CD4-positive, alpha-beta T cell treated with Interleukin-17A for 4 hours (primary cell): Measurements from ENCODE around the gene RNPEP.
"Not testable (repeated sequence)": the region's sequence is repeated elsewhere in the genome, so short reads cannot be mapped to it uniquely, and the experiment has no call there.

Experiments used
- DNase-seq: peaks from one replicate; pipeline ENCODE4 v3.0.0-alpha.2; 2020; ENCODE audit warnings: mixed read lengths

Gene RNPEP

DNA sequence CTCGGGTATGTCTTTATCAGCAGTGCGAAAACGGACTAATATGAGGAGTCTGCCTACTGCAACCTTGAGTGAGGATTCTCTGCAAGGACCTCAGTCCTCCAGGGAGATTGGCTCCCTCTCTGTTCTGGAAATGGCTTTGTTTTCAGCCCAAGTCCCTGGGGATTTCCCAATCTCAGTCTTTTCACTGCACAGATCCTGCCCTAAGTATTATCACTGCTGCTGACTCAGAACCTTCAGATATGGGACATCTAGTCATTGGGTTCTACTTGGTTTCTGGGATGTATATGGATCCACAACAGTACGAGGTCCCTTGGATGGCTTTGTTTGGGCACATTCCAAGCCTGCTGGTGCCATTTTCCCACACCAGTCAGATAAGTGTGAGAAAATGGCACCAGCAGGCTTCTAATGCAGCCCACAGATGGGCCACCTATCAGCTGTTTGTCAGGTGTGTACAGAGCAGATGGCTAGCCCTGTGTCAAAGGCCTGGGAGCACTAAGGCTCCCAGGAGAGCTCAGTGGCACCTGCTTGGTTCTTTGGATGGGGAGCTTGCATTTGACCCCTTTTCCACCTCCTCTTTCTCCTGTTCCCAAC lies 55.4 kb downstream of the RNPEP start:
- DNase-seq = no peak

GRCh38 chr1:202038688-202039346 lies 56.4 kb downstream of the RNPEP start:
- no peak for DNase-seq

DNA sequence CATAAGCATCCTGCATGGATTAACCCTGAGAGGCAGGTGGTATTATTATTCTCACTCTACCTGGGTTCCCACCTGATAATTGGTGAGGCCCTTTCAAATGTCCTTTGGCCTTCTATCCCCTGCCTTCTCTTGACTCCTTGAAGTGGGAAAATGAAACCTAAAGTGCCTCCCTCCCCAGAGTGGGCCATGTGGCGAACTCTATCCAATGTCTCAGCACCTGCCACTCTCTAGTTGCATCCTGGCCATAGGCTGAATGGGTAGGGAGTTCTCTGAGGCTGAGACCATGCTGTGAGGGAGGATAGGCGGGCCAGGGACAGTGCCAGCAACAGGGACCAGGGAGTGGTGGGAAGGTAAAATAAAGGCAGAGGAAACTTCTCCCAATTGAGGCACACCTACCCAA lies 63.3 kb downstream of the RNPEP start:
- DNase-seq = no peak

DNA sequence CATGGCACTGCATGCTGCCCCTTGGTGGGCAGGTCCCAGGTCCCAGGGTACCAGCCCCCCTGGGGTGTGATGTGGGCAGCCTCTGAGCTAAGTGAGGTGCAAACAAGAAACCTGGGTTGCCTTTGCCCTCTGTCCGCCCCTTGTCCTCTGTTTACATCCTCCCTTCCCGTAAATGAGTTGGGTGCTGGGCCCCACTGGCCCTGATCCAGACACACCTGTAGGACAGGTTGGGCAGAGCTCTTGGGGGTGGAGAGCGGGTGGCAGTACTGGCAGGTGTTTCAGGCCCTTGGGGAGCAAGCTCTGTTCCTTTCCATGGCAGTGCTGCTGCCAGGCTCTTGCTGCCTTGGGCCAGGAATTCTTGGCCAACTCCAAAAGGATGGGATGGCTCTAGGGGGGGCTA lies 63.8 kb downstream of the RNPEP start:
- DNase-seq = no peak

GRCh38 chr1:202046748-202047708 lies 64.6 kb downstream of the RNPEP start:
- no peak for DNase-seq

GRCh38 chr1:202047977-202048376 lies 65.5 kb downstream of the RNPEP start:
- DNase-seq = no peak

DNA sequence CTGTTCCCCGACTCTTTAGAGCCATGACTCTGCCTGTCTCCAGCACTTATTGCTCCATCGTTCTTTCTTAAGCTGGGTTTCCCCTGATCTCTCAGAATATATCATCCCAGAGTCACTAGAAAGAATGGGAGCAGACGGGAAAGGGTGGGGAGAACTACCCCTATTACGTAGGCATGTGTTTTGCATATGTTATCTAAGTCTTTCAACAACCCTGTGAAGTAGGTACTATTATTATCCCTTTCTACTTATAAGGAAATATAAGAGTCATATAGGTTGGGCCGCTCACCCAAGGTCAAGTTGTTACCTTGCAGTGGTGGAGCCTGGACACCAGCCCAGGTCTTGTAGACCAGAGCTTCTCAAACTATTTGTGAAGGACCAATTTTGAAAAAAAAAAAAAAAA lies 66.7 kb downstream of the RNPEP start:
- DNase-seq = no peak

- no peak for DNase-seq
Observed at GRCh38 chr1:202054094-202054493, 71.6 kb downstream of the RNPEP start.

DNA sequence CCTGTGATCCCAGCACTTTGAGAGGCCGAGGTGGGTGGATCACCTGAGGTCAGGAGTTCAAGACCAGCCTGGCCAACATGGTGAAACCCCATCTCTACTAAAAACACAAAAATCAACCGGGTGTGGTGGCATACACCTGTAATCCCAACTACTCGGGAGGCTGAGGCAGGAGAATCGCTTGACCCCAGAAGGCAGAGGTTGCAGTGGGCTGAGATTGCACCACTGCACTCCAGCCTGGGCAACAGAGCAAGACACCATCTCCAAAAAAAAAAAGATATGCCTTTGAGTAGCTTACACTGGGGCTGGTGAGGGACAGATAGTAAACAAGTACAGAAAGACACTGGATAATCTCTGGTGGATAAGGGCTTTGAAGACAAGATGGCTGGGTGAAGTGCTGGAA lies 72.2 kb downstream of the RNPEP start:
- DNase-seq = not testable (repeated sequence)
